Ovary (tissue), 3 donors: ENCODE results near the gene GLB1L2.

ENCODE experiments used
- CTCF ChIP-seq, 3 donors: fragments of 450-650 bp in 2 of 3; fragments of 200-600 bp in 1 of 3; IDR thresholded peaks; one replicate each; pipeline versions ENCODE4 v1.5.1 to v1.8.0; 2016 to 2022; ENCODE audit warnings: antibody characterized with exemption in 3 of 3, mild to moderate bottlenecking in 1 of 3
- POLR2A ChIP-seq: fragments of 450-650 bp; IDR thresholded peaks from one replicate; pipeline ENCODE4 v1.6.1; 2017; ENCODE audit warnings: antibody characterized with exemption, mild to moderate bottlenecking, moderate library complexity
- donor health status: DM: no; HTN: no; CAD: no.

- TF ChIP-seq CTCF (IDR thresholded peaks at IDR 0.05) (no peak), POLR2A (no peak)
Observed at GRCh38 chr11:134359646-134360045, 27.9 kb downstream of the GLB1L2 start.
